ENCODE measurements around the gene SLC35C1.

- TF ChIP-seq CTCF (IDR thresholded peaks at IDR 0.05; ENCODE audit: low read depth, low read length, poor library complexity, severe bottlenecking) (no peak), EZH2phosphoT487 (IDR thresholded peaks at IDR 0.05; ENCODE audit: borderline replicate concordance, low read length) (no peak)
Observed at GRCh38 chr11:45806072-45806933, 1.4 kb downstream of the SLC35C1 start.

Measured in DOHH2 (cell line).